ENCODE data around the gene YWHAB.

The YWHAB gene

DNA sequence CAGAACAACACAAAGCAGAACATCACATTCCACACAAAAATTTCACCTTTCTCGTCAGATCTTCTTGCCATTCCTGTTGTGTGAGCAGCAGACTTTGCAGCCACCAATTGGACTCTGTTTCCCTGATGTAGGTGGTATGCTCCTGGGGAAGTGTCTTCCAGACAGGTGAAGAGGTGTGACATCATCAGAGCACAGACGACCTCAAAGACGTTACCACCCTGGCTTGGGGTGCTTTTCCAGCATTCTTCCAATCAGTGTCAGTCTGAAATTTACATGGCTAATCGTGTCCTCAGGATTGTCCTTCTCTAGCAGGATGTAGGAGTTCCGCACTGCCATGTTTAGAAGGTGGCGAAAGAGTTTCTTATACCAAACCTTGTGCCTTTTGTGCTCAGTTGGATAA is 43.5 kb upstream of the YWHAB start:
- Histone ChIP-seq H3K4me1 (ENCODE audit: insufficient read depth, low read length, poor library complexity, severe bottlenecking) (no peaks in the 10 kb centered on the region), H2AFZ (ENCODE audit: low read length) (no peak overlapping the region), H3K79me2 (ENCODE audit: insufficient read depth, low read length) (no peaks in the 10 kb centered on the region), H3K36me3 (ENCODE audit: insufficient read depth, low read length) (no peaks in the 10 kb centered on the region), H4K20me1 (ENCODE audit: insufficient read depth, low read length, poor library complexity, severe bottlenecking) (no peaks in the 10 kb centered on the region), H3K4me3 (ENCODE audit: low read length, poor library complexity, severe bottlenecking) (no peak overlapping the region), H3K9me3 (ENCODE audit: insufficient read depth, low read depth, low read length) (no peaks in the 10 kb centered on the region), H3K27me3 (ENCODE audit: insufficient read depth, low read length, poor library complexity, severe bottlenecking) (no peaks in the 10 kb centered on the region), H3F3A (ENCODE audit: low read depth) (no peaks in the 10 kb centered on the region), H3K9ac (ENCODE audit: low read depth, low read length, poor library complexity, severe bottlenecking) (no peak overlapping the region), H3K4me2 (ENCODE audit: low read depth, low read length, poor library complexity, severe bottlenecking) (no peak overlapping the region), H3K9me2 (replicated peaks; ENCODE audit: low read depth, low read length) (no peaks in the 10 kb centered on the region)
- TF ChIP-seq, protein P1, sequence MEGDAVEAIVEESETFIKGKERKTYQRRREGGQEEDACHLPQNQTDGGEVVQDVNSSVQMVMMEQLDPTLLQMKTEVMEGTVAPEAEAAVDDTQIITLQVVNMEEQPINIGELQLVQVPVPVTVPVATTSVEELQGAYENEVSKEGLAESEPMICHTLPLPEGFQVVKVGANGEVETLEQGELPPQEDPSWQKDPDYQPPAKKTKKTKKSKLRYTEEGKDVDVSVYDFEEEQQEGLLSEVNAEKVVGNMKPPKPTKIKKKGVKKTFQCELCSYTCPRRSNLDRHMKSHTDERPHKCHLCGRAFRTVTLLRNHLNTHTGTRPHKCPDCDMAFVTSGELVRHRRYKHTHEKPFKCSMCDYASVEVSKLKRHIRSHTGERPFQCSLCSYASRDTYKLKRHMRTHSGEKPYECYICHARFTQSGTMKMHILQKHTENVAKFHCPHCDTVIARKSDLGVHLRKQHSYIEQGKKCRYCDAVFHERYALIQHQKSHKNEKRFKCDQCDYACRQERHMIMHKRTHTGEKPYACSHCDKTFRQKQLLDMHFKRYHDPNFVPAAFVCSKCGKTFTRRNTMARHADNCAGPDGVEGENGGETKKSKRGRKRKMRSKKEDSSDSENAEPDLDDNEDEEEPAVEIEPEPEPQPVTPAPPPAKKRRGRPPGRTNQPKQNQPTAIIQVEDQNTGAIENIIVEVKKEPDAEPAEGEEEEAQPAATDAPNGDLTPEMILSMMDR (conservative IDR thresholded peaks at IDR 0.05; ENCODE audit: low read length): no peak
- TF ChIP-seq EZH2phosphoT487 (IDR thresholded peaks at IDR 0.05; ENCODE audit: borderline replicate concordance): no peak

DNA sequence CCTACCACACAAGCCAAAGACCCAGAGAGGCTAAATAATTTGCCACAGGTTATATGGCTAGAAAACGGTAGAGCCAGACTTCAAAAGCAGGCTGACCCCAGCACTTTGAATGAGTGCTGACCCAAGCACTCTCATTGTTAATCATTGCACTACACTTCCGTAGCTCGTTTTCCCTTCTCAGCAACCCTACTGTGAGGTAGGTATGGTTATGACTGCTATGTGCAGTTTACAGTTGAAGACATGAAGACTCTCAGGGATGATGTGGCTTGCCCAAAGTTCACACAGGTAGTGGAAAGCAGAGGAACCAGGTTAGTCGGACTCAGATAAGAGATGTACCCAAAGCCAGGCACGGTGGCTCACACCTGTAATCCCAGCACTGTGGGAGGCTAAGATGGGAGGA is 41.6 kb upstream of the YWHAB start:
- Histone ChIP-seq H3K9me2 (replicated peaks; ENCODE audit: low read depth, low read length) (no peaks in the 10 kb centered on the region), H3K4me3 (ENCODE audit: low read length, poor library complexity, severe bottlenecking) (no peak overlapping the region), H3F3A (ENCODE audit: low read depth) (no peaks in the 10 kb centered on the region), H3K27me3 (ENCODE audit: insufficient read depth, low read length, poor library complexity, severe bottlenecking) (no peaks in the 10 kb centered on the region), H3K79me2 (ENCODE audit: insufficient read depth, low read length) (no peaks in the 10 kb centered on the region), H3K9ac (ENCODE audit: low read depth, low read length, poor library complexity, severe bottlenecking) (no peak overlapping the region), H3K36me3 (ENCODE audit: insufficient read depth, low read length) (no peaks in the 10 kb centered on the region), H3K4me1 (ENCODE audit: insufficient read depth, low read length, poor library complexity, severe bottlenecking) (no peaks in the 10 kb centered on the region), H3K9me3 (ENCODE audit: insufficient read depth, low read depth, low read length) (no peaks in the 10 kb centered on the region), H2AFZ (ENCODE audit: low read length) (no peak overlapping the region), H3K4me2 (ENCODE audit: low read depth, low read length, poor library complexity, severe bottlenecking) (no peak overlapping the region), H4K20me1 (ENCODE audit: insufficient read depth, low read length, poor library complexity, severe bottlenecking) (no peaks in the 10 kb centered on the region)
- TF ChIP-seq, protein P1 (conservative IDR thresholded peaks at IDR 0.05; ENCODE audit: low read length): no peak
- no peak for TF ChIP-seq EZH2phosphoT487 (IDR thresholded peaks at IDR 0.05; ENCODE audit: borderline replicate concordance)

DNA sequence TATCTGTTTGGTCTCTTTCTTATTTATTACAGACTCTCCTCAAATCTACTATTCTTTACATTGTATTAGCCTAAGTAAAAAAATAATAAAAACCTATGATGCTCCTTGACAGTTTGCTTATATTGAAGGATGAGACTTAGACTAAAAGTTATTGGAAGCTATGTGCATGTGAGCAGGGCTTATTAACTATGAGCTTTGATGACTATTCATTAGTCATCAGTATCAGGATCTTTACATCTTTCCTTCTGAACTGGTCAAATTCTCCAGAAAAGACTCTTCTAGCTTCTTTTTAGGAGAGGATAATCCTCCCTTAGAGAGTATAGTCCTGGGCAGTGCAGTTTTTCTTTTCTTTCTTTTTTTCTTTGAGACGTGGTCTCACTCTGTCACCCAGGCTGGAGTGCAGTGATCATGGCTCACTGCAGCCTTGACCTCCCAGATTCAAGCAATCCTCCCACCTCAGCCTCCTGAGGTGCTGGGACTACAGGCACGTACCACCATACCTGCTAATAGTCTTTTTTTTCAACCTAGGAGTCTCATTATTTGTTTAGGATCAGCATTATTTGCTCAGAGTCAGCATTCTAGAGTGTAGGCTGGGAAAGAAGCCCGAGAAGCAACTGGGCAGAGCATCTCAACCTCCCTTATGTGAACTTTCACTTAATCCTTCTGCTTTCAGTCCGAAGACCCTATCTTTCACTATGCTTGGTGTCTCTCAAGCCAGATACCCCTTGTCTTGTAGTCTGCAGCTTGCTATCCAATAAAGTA is 37.1 kb upstream of the YWHAB start:
- Histone ChIP-seq H2AFZ (ENCODE audit: low read length) (no peak overlapping the region), H3K9ac (ENCODE audit: low read depth, low read length, poor library complexity, severe bottlenecking) (no peak overlapping the region), H3F3A (ENCODE audit: low read depth) (no peaks in the 10 kb centered on the region), H3K4me1 (ENCODE audit: insufficient read depth, low read length, poor library complexity, severe bottlenecking) (no peaks in the 10 kb centered on the region), H3K36me3 (ENCODE audit: insufficient read depth, low read length) (no peaks in the 10 kb centered on the region), H3K4me2 (ENCODE audit: low read depth, low read length, poor library complexity, severe bottlenecking) (no peak overlapping the region), H3K79me2 (ENCODE audit: insufficient read depth, low read length) (no peaks in the 10 kb centered on the region), H3K27me3 (ENCODE audit: insufficient read depth, low read length, poor library complexity, severe bottlenecking) (no peaks in the 10 kb centered on the region), H3K4me3 (ENCODE audit: low read length, poor library complexity, severe bottlenecking) (no peak overlapping the region), H4K20me1 (ENCODE audit: insufficient read depth, low read length, poor library complexity, severe bottlenecking) (no peaks in the 10 kb centered on the region), H3K9me3 (ENCODE audit: insufficient read depth, low read depth, low read length) (no peaks in the 10 kb centered on the region), H3K9me2 (replicated peaks; ENCODE audit: low read depth, low read length) (no peaks in the 10 kb centered on the region)
- TF ChIP-seq EZH2phosphoT487 (IDR thresholded peaks at IDR 0.05; ENCODE audit: borderline replicate concordance): no peak
- TF ChIP-seq, protein P1 (conservative IDR thresholded peaks at IDR 0.05; ENCODE audit: low read length): no peak

Data from Loucy (cell line).